Measurements from ENCODE around the gene TXNDC16.

DNA sequence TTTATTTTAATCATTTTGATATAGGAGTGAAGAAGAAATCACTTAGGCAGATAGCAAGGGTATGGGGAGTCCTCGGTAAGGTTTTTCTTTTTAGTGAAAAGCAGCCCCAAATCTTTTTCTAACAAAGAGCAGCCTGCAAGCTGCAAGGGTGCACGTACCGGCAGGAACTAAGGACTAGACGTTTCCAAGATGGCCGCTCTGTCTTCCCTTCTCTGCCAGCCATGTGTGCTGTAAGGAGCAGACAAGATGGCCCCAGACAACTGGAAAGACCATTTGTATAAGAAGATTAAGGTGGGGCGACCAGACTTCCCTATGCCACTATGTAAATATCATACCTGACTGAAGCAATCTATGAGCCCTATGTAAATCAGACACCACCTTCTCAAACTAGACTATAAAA is 79.6 kb downstream of the TXNDC16 start:
- TF ChIP-seq, protein P1, sequence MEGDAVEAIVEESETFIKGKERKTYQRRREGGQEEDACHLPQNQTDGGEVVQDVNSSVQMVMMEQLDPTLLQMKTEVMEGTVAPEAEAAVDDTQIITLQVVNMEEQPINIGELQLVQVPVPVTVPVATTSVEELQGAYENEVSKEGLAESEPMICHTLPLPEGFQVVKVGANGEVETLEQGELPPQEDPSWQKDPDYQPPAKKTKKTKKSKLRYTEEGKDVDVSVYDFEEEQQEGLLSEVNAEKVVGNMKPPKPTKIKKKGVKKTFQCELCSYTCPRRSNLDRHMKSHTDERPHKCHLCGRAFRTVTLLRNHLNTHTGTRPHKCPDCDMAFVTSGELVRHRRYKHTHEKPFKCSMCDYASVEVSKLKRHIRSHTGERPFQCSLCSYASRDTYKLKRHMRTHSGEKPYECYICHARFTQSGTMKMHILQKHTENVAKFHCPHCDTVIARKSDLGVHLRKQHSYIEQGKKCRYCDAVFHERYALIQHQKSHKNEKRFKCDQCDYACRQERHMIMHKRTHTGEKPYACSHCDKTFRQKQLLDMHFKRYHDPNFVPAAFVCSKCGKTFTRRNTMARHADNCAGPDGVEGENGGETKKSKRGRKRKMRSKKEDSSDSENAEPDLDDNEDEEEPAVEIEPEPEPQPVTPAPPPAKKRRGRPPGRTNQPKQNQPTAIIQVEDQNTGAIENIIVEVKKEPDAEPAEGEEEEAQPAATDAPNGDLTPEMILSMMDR (IDR thresholded peaks at IDR 0.05 in 4 of 5, conservative IDR thresholded peaks at IDR 0.05 in 1 of 5): no peak
- no peak for TF ChIP-seq POLR2A (IDR thresholded peaks at IDR 0.05)
